ENCODE results near the gene LSM4.

Gene LSM4

DNA sequence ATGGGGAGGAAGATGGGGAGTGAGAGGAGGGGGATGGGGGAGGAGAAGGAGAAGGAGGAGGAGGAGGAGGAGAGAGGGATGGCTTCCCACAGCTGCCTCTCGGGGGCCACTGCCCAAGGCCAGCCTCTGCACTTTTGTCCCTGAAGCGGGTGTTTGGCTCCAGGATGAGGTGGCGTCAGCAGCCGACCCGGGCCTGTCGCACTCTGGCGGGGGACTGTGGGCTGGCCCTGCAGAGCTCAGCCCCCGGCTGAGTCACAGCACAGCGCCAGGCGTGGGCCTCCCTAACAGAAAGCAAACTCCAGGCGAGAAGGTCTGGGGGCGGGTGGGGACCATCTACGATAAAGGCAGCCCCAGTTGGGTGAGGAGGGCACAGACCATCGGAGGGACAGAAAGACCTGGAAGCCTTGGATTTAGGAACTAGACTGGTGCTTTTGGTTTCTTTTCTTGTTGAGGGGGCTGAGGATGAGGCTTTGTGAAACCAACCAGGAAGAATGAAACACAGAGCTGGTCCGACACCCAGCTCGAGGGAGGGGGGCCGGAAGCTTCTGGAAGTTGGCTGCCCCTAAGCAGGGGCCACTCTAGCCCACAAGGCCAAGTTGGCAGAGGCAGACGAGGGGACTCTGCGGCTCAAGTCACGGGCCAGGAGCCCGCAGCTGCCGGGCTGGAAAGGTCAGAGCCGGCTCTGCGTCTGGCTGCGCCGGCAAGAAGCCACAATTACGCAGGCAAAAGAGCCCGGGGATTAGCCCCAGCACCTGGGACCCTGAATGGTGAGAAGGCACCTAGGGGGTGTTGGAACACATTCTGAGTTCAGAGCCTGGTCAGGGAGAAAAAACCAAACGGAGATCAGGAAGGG lies 18.2 kb downstream of the LSM4 start (continued):
- peak; percentile 71; the same call in 1 of the 2 replicates for TF ChIP-seq KLF17 (tag by site-specific recombination; IDR thresholded peaks at IDR 0.05)
- peak; percentile 100 for TF ChIP-seq EGR2 (tag by site-specific recombination; IDR thresholded peaks at IDR 0.05; ENCODE audit: low read depth)
- peak; percentile 83 for TF ChIP-seq GLIS2 (tag by site-specific recombination; IDR thresholded peaks at IDR 0.05)
- peak; percentile 27 for TF ChIP-seq ZBTB26 (tag by site-specific recombination; optimal IDR thresholded peaks at IDR 0.05)
- no peak for TF ChIP-seq ZNF513 (tag by site-specific recombination; IDR thresholded peaks at IDR 0.05)
- TF ChIP-seq IKZF3 (tag by site-specific recombination; IDR thresholded peaks at IDR 0.05), result no peak
- 0 out of 2 replicates have a peak, but pooled peaks have one; percentile 17 for TF ChIP-seq KLF9 (tag by site-specific recombination; IDR thresholded peaks at IDR 0.05; ENCODE audit: low read depth)
- TF ChIP-seq GLI4 (tag by site-specific recombination; IDR thresholded peaks at IDR 0.05), result 0 out of 2 replicates have a peak, but pooled peaks have one; percentile 43
- TF ChIP-seq, protein P1, sequence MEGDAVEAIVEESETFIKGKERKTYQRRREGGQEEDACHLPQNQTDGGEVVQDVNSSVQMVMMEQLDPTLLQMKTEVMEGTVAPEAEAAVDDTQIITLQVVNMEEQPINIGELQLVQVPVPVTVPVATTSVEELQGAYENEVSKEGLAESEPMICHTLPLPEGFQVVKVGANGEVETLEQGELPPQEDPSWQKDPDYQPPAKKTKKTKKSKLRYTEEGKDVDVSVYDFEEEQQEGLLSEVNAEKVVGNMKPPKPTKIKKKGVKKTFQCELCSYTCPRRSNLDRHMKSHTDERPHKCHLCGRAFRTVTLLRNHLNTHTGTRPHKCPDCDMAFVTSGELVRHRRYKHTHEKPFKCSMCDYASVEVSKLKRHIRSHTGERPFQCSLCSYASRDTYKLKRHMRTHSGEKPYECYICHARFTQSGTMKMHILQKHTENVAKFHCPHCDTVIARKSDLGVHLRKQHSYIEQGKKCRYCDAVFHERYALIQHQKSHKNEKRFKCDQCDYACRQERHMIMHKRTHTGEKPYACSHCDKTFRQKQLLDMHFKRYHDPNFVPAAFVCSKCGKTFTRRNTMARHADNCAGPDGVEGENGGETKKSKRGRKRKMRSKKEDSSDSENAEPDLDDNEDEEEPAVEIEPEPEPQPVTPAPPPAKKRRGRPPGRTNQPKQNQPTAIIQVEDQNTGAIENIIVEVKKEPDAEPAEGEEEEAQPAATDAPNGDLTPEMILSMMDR (tag by site-specific recombination; IDR thresholded peaks at IDR 0.05), result peak; percentile 46; the same call in 1 of the 2 replicates
- TF ChIP-seq ZNF24 (tag by site-specific recombination; IDR thresholded peaks at IDR 0.05), result 0 out of 2 replicates have a peak, but pooled peaks have one; percentile 27
- no peak for TF ChIP-seq HOXA7 (CRISPR knock-in tag; IDR thresholded peaks at IDR 0.05; ENCODE audit: borderline replicate concordance)

DNA sequence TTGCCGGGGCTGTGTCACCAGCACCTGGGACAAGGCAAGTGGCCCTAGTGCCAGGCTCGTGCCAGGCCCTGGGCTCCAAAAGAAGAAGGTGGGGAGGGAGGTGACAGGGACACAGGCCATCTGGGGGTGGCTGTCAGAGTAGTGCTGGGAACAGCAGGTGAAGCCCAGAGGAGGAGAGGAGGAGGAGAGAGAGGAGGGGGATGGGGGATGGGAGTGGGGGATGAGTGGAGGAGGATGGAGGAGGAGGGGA lies 18.7 kb downstream of the LSM4 start:
- ChIA-PET CTCF (interaction anchor here (1.7 to 5.0 kb wide), 2 partner anchors 17 to 26 kb away, joined by 6 to 41 read pairs; no protein-coding TSS in a partner anchor), POLR2A (interaction anchor here (1.5 to 2.0 kb wide), 3 partner anchors 12 to 23 kb away, joined by 12 to 41 read pairs (median 15); partner anchors contain the start of genes JUND and LSM4)
- Histone ChIP-seq H3K4me1 (ENCODE audit: control insufficient read depth, insufficient read depth, low read length) (peaks cover 5% of the 10 kb centered on the region; the same call in 1 of the 2 replicates), H3K4me3 (ENCODE audit: low read depth, low read length) (no peak overlapping the region), H3K36me3 (ENCODE audit: control insufficient read depth in 2 of 2, insufficient read depth in 1 of 2, low read length in 2 of 2) (peaks cover 2 to 31% of the 10 kb centered on the region in 2 experiments; a peak in 1 of 3 replicates), H3K9me3 (ENCODE audit: control insufficient read depth, insufficient read depth, low read depth, low read length) (no peaks in the 10 kb centered on the region), H3K27ac (ENCODE audit: extremely low read depth, low read depth, low read length) (no peak overlapping the region)
- TF ChIP-seq ZBTB20 (tag by site-specific recombination; IDR thresholded peaks at IDR 0.05) (peak; percentile 41), ZNF791 (tag by site-specific recombination; IDR thresholded peaks at IDR 0.05) (no peak), ZNF341 (tag by site-specific recombination; IDR thresholded peaks at IDR 0.05; ENCODE audit: low read depth) (peak; percentile 25; the same call in 1 of the 2 replicates)
- TF ChIP-seq, protein P2, sequence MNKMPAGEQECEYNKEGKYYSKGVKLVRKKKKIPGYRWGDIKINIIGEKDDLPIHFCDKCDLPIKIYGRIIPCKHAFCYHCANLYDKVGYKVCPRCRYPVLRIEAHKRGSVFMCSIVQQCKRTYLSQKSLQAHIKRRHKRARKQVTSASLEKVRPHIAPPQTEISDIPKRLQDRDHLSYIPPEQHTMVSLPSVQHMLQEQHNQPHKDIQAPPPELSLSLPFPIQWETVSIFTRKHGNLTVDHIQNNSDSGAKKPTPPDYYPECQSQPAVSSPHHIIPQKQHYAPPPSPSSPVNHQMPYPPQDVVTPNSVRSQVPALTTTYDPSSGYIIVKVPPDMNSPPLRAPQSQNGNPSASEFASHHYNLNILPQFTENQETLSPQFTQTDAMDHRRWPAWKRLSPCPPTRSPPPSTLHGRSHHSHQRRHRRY (tag by site-specific recombination; IDR thresholded peaks at IDR 0.05), result 0 out of 2 replicates have a peak, but pooled peaks have one; percentile 38
